HG02981 (cell line): Measurements from ENCODE around the gene TRAF1.

Experiments
- ATAC-seq: cut with Tn5 transposase; IDR thresholded peaks from one replicate; pipeline ENCODE4 v1.9.1; 2021; ENCODE audit warnings: mild to moderate bottlenecking, moderate library complexity; ENCODE audit not compliant: unreplicated experiment

TRAF1 gene

GRCh38 chr9:120910643-120911042, 16.0 kb downstream of the TRAF1 start:
- ATAC-seq: no peak

- no peak for ATAC-seq
Observed at GRCh38 chr9:120909904-120910303, 16.7 kb downstream of the TRAF1 start.

GRCh38 chr9:120905315-120906164, 21.1 kb downstream of the TRAF1 start:
- no peak for ATAC-seq

- ATAC-seq: no peak
Observed at GRCh38 chr9:120904978-120905301, 21.7 kb downstream of the TRAF1 start.

- no peak for ATAC-seq
Observed at GRCh38 chr9:120904061-120904977, 22.3 kb downstream of the TRAF1 start.

GRCh38 chr9:120902569-120903535, 23.7 kb downstream of the TRAF1 start:
- no peak for ATAC-seq

- no peak for ATAC-seq
Observed at GRCh38 chr9:120901755-120902568, 24.6 kb downstream of the TRAF1 start.

- no peak for ATAC-seq
Observed at GRCh38 chr9:120900824-120901223, 25.8 kb downstream of the TRAF1 start.

- no peak for ATAC-seq
Observed at GRCh38 chr9:120899490-120900068, 27.0 kb downstream of the TRAF1 start.

GRCh38 chr9:120898396-120898795, 28.2 kb downstream of the TRAF1 start:
- ATAC-seq: no peak

- no peak for ATAC-seq
Observed at GRCh38 chr9:120895951-120896350, 30.6 kb downstream of the TRAF1 start.

- ATAC-seq: no peak
Observed at GRCh38 chr9:120894321-120895148, 32.1 kb downstream of the TRAF1 start.

GRCh38 chr9:120893611-120894307, 32.8 kb downstream of the TRAF1 start:
- ATAC-seq: no peak

- ATAC-seq: peak; percentile 67
Observed at GRCh38 chr9:120892748-120893610, 33.6 kb downstream of the TRAF1 start.

GRCh38 chr9:120891884-120892747, 34.5 kb downstream of the TRAF1 start:
- ATAC-seq: peak; percentile 30

GRCh38 chr9:120891245-120891883, 35.2 kb downstream of the TRAF1 start:
- ATAC-seq: no peak
